Kidney (tissue), 14 donors: ENCODE results near the gene CDH13. TPM values are rescaled to one million over a fixed set of nuclear protein-coding genes. Genes with fewer than 3 reads are reported as not detected.

Experiments
- DNase-seq, 5 donors: peaks; one replicate each; pipeline ENCODE4 v3.0.0-alpha.2; 2013 to 2020
- FAIRE-seq: peaks from 2 replicates; lab custom pipeline; 2012; peaks lifted over from hg19 to GRCh38; lab: Jason Lieb, UNC
- H3K27ac ChIP-seq, 2 donors: one replicate each; pipeline ENCODE4 v1.7.0; 2013; ENCODE audit warnings: low read depth in 2 of 2, low read length in 2 of 2, inconsistent platforms in 1 of 2
- H3K27me3 ChIP-seq: one replicate; pipeline ENCODE4 v1.7.1; 2013; ENCODE audit warnings: low read length, inconsistent platforms; ENCODE audit not compliant: control insufficient read depth, insufficient read depth
- H3K36me3 ChIP-seq, 3 donors: one replicate each; pipeline versions ENCODE4 v1.7.0 to v1.7.1; 2013; ENCODE audit warnings: low read length in 3 of 3, control low read depth in 1 of 3, inconsistent platforms in 1 of 3; ENCODE audit not compliant: insufficient read depth in 3 of 3, control insufficient read depth in 2 of 3
- H3K4me1 ChIP-seq, 3 donors: one replicate each; pipeline versions ENCODE4 v1.7.0 to v1.7.1; 2013; ENCODE audit warnings: low read length in 3 of 3, inconsistent platforms in 1 of 3, low read depth in 1 of 3; ENCODE audit not compliant: control insufficient read depth in 2 of 3, insufficient read depth in 2 of 3
- H3K4me3 ChIP-seq, 3 donors: one replicate each; pipeline versions ENCODE4 v1.7.0 to v1.8.1; 2013; ENCODE audit warnings: low read length in 3 of 3, control low read depth in 1 of 3, inconsistent platforms in 1 of 3
- H3K9ac ChIP-seq, 3 donors: one replicate each; pipeline versions ENCODE4 v1.7.0 to v1.7.1; 2013; ENCODE audit warnings: low read length in 3 of 3, control low read depth in 1 of 3, inconsistent platforms in 1 of 3
- H3K9me3 ChIP-seq, 3 donors: one replicate each; pipeline versions ENCODE4 v1.7.0 to v1.7.1; 2013; ENCODE audit warnings: low read length in 3 of 3, control low read depth in 1 of 3, inconsistent platforms in 1 of 3; ENCODE audit not compliant: control insufficient read depth in 2 of 3, insufficient read depth in 1 of 3
- CTCF ChIP-seq: IDR thresholded peaks from 3 replicates; pipeline ENCODE4 v1.5.1; 2012; ENCODE audit warnings: mild to moderate bottlenecking, moderate library complexity, borderline replicate concordance; ENCODE audit not compliant: insufficient read depth; ENCODE audit errors: extremely low read depth
- intact Hi-C: fragments of 100-400 bp; cut with DNase I; formaldehyde crosslinking; loops from one replicate; pipeline ENCODE4 v1.11.1; 2022
- polyA plus RNA-seq: library from polyadenylated mRNA; stranded (reverse); fragments of 350-450 nt; fragmentation: Illumina TruSeq; extraction: RNeasy Lipid Tissue Mini Kit (QIAGEN cat#74804); gene quantifications from one replicate; pipeline ENCODE4 v1.2.3, GENCODE V29; 2014; ENCODE audit warnings: low read depth, low replicate concordance; ENCODE audit not compliant: insufficient read depth
- total RNA-seq: library from RNA; stranded (reverse); fragmentation: NEBNext Ultra II Directional; extraction: Animal tissue kit (Norgen Biotek cat#: 25700); gene quantifications from one replicate; pipeline ENCODE4 v1.2.1, GENCODE V29; 2021
- donor health status: control.
- donor health status: control.
- donor health status: control.
- donor health status: control.
- donor health status: control.
- donor health status: DM: yes; HTN: yes; CAD: no.
- donor health status: Normal renal cell carcinoma (clear cell type).

The CDH13 gene
- total and polyA plus RNA-seq, 2 donors from 2014 or later = 4.8 to 13.8 TPM

GRCh38 chr16:83501481-83501880, 874.7 kb downstream of the CDH13 start:
- TF ChIP-seq CTCF = no peak
- no peak for FAIRE-seq
- Histone ChIP-seq H3K27ac (no peak overlapping the region), H3K9me3 (no peaks in the 10 kb centered on the region), H3K9ac (no peak overlapping the region), H3K36me3 (no peaks in the 10 kb centered on the region), H3K4me3 (no peak overlapping the region), H3K4me1 (no peaks in the 10 kb centered on the region), H3K27me3 (no peaks in the 10 kb centered on the region)
- no peak for DNase-seq
- intact Hi-C loops = no loop called here

- Histone ChIP-seq H3K36me3 (no peaks in the 10 kb centered on the region), H3K27me3 (no peaks in the 10 kb centered on the region), H3K4me1 (no peaks in the 10 kb centered on the region), H3K27ac (no peak overlapping the region), H3K9me3 (no peaks in the 10 kb centered on the region), H3K9ac (no peak overlapping the region), H3K4me3 (no peak overlapping the region)
- no peak for TF ChIP-seq CTCF
- DNase-seq = no peak
- no peak for FAIRE-seq
- intact Hi-C loops = no loop called here
These were observed 881.5 kb downstream of the CDH13 start for GRCh38 chr16:83508295-83508694.

GRCh38 chr16:83509316-83509715, 882.5 kb downstream of the CDH13 start:
- TF ChIP-seq CTCF = no peak
- Histone ChIP-seq H3K9ac (no peak overlapping the region), H3K9me3 (no peaks in the 10 kb centered on the region), H3K4me1 (no peaks in the 10 kb centered on the region), H3K27ac (no peak overlapping the region), H3K27me3 (no peaks in the 10 kb centered on the region), H3K4me3 (no peak overlapping the region), H3K36me3 (no peaks in the 10 kb centered on the region)
- DNase-seq (no peak), FAIRE-seq (no peak)
- intact Hi-C loops = no loop called here

- FAIRE-seq (no peak), DNase-seq (no peak)
- H3K36me3 ChIP-seq = no peaks in the 10 kb centered on the region
These were observed 884.1 kb downstream of the CDH13 start for GRCh38 chr16:83510906-83511305.

More at GRCh38 chr16:83510906-83511305, 884.1 kb downstream of the CDH13 start:
- H3K27ac ChIP-seq = no peak overlapping the region
- H3K9ac ChIP-seq = no peak overlapping the region
- H3K9me3 ChIP-seq = no peaks in the 10 kb centered on the region
- H3K4me3 ChIP-seq = no peak overlapping the region
- intact Hi-C loops = no loop called here
- no peaks in the 10 kb centered on the region for H3K4me1 ChIP-seq
- no peak for TF ChIP-seq CTCF
- no peaks in the 10 kb centered on the region for H3K27me3 ChIP-seq
